Coronary artery (tissue), 2 donors: ENCODE results near the gene HCLS1.
"Not testable (repeated sequence)": the region's sequence is repeated elsewhere in the genome, so short reads cannot be mapped to it uniquely, and the experiment has no call there.

Source experiments
- DNase-seq: peaks from one replicate; pipeline ENCODE4 v3.0.0-alpha.2; 2017; ENCODE audit warnings: low spot score
- H3K27ac ChIP-seq, 2 donors: fragments of 200-600 bp; sonication (generic); one replicate each; pipeline ENCODE4 v1.5.1; 2016 to 2019
- H3K4me3 ChIP-seq: fragments of 200-600 bp; sonication (generic); 2 replicates; pipeline ENCODE4 v1.5.1; 2016; ENCODE audit warnings: mild to moderate bottlenecking, moderate library complexity
- TF ChIP-seq, protein P1 (sequence below): fragments of 200-600 bp; sonication (generic); IDR thresholded peaks from one replicate; pipeline ENCODE4 v1.5.1; 2019; ENCODE audit warnings: antibody characterized with exemption

Gene HCLS1

DNA sequence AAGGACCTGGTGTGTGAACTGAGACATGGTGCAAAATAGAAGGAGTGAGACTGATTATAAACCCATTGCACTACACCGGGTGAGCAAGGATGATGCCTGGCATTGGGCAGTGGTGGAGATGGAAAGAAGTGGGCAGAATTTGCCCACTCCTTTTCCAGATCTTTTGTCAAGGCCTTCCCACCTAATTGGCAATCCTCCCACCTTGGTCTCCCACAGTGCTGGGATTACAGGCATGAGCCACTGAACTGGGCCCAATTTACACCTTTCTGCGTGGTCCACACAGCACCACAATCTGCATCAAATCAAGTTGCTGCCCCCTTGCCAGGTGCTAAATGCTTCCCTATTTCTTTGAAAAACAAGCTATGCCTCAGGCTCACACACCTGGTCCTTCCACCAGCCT lies 62.1 kb downstream of the HCLS1 start:
- TF ChIP-seq, protein P1, sequence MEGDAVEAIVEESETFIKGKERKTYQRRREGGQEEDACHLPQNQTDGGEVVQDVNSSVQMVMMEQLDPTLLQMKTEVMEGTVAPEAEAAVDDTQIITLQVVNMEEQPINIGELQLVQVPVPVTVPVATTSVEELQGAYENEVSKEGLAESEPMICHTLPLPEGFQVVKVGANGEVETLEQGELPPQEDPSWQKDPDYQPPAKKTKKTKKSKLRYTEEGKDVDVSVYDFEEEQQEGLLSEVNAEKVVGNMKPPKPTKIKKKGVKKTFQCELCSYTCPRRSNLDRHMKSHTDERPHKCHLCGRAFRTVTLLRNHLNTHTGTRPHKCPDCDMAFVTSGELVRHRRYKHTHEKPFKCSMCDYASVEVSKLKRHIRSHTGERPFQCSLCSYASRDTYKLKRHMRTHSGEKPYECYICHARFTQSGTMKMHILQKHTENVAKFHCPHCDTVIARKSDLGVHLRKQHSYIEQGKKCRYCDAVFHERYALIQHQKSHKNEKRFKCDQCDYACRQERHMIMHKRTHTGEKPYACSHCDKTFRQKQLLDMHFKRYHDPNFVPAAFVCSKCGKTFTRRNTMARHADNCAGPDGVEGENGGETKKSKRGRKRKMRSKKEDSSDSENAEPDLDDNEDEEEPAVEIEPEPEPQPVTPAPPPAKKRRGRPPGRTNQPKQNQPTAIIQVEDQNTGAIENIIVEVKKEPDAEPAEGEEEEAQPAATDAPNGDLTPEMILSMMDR, result no peak
- no peak for DNase-seq
- Histone ChIP-seq H3K27ac (no peak overlapping the region), H3K4me3 (no peak overlapping the region)

DNA sequence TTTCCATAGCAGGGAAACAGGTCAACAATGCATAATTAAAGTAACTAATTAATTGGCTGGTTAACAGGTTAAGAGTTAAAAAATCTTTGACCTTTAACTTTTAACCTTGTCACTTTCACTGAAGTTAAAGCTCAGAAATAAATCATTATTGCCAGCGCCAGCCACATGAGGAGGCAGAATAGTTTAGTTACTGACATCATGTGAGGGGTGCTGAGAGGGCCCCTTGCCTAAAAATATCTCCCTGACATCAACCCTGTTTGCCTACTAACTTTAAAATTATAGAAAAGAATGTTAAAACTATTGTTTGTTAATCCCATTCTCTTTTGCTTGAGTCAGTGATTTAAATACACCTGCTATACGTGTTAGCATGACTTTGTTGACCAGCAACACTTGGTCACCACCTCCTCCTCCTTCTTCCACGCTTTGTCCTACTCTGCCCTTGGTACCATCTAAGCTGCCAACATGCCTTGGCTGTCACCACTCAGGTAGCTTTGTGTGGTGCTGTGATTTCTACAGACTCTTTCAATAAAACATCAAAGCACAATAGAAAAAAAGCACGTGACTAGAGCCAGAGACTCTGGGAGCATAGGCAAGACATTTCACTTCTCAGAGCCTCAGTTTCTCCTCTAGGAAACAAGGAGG lies 64.8 kb downstream of the HCLS1 start:
- TF ChIP-seq, protein P1, result no peak
- DNase-seq, result no peak
- H3K4me3 ChIP-seq, result no peak overlapping the region
- H3K27ac ChIP-seq, result no peak overlapping the region

DNA sequence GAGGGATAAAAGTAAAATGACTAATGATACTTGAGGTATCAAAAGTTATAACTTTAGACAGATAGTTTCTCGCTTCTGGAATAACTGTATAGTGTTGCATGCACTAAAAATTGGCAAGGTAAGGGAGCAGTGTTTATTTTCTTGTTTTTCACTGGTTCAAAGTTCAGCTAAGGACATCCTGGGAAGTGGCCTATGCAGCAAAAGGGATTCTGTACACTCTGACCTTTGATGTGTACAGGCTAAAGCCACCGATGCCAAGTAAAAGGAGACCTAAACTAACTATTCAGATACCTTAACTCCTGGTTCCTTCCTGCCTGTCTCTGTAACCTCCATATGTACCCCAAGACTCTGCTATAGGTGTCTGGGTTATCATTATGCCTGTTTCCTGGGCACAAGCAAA lies 65.9 kb downstream of the HCLS1 start:
- Histone ChIP-seq H3K4me3 (no peak overlapping the region), H3K27ac (no peak overlapping the region)
- TF ChIP-seq, protein P1, result no peak
- DNase-seq, result no peak

DNA sequence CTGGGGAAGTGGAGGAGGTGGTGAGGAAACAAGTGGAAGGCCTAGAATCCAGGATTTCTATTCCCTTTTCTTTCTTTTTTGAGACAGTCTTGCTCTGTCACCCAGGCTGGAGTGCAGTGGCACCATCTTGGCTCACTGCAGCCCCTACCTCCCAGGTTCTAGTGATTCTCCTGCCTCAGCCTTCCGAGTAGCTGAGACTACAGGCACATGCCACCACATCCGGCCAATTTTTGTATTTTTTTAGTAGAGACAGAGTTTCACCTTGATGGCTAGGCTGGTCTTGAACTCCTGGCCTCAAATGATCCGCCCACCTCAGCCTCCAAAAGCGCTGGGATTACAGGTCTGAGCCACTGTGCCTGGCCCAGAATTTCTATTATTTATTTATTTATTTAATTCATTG lies 66.9 kb downstream of the HCLS1 start:
- not testable (repeated sequence) for H3K4me3 ChIP-seq, H3K27ac ChIP-seq, DNase-seq

DNA sequence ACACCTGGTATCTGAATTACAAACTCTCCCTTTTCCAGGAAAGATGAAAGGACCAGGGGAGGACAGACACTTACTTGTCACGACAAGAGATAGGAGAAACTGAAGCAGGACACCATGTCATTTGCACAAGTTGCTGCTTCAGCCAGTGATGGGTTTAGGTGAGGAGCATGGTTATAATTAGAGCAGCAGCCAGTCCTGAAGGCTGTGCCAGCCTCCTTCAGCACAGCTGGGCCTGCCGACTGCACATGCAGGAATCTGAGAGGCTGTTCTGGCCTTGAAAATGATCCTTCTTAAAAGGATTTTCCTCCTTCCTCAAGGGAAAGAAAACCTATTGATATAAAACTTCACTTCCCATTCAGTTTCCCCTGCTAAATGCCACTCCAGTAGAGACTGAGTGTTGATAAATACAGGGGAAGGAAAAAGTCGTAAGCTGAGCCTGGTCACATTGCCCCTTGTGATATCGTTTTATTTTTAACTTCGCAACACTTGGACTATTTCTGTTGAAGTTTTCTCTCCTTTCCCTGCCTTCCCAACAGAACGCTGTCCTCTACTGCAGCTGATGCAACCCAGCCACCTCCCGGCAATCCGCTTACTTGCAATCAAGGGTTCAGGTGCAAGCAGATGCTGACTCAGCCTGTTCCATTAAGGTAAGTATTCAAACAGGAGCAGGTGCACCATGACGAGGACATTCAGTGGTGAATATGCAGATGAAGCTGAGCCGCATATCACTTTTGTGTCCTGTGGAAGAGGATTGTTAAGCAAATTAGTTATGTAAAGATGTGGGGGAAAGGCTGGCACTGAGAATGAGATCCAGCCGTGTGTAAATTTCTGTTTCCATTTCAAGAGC lies 67.6 kb downstream of the HCLS1 start, which contains the start of gene FBXO40:
Gene FBXO40, plus strand, starts transcription at position 524 of the 847 bp plus-strand sequence. CDS start 27,197 bp downstream, outside the sequence.
- peak within 1 kb of the TSS; percentile 21 for H3K4me3 ChIP-seq
- TF ChIP-seq, protein P1, result no peak
- DNase-seq, result no peak
- peak within 1 kb of the TSS; percentile 37 to 44 for H3K27ac ChIP-seq

DNA sequence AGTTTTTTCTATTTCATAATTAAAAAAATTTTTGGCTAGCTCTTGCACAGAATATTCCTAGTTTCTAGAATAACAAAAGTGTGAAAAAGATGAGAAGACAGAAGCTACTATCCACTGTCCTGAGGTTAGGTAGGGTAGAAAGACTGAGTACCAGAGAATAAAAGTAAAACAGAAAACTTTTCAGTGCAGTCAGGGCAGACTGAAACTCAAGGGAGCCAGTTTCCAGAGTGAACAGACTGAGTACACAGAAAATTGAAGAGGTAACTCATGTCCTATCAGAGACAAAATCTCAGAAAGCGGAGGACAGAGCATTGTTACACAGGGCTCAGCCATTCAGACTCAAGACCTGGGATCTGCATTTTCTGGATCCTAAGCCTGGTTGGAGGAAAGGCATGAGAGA lies 76.3 kb downstream of the HCLS1 start:
- no peak for DNase-seq
- no peak overlapping the region for H3K4me3 ChIP-seq
- no peak overlapping the region for H3K27ac ChIP-seq
- TF ChIP-seq, protein P1, result no peak

DNA sequence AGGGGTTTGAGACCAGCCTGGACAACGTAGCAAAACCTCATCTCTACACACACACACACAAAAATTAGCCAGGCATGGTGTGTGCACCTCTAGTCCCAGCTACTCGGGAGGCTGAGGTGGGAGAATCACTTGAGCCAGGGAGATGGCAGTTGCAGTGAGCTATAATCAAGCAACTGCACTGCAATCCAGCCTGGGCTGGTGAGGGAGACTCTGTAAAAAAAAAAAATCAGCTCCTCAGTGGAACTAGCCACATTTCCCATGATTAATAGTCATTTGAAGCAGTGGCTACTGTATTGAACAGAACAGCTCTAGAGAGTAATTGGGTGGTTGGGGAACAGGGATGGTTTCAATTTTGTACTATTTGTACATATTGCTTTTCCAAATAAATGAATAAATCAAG lies 79.0 kb downstream of the HCLS1 start:
- Histone ChIP-seq H3K27ac (no peak overlapping the region), H3K4me3 (no peak overlapping the region)
- TF ChIP-seq, protein P1, result no peak
- DNase-seq, result no peak
